ENCODE results near the gene EVX2.

DNA sequence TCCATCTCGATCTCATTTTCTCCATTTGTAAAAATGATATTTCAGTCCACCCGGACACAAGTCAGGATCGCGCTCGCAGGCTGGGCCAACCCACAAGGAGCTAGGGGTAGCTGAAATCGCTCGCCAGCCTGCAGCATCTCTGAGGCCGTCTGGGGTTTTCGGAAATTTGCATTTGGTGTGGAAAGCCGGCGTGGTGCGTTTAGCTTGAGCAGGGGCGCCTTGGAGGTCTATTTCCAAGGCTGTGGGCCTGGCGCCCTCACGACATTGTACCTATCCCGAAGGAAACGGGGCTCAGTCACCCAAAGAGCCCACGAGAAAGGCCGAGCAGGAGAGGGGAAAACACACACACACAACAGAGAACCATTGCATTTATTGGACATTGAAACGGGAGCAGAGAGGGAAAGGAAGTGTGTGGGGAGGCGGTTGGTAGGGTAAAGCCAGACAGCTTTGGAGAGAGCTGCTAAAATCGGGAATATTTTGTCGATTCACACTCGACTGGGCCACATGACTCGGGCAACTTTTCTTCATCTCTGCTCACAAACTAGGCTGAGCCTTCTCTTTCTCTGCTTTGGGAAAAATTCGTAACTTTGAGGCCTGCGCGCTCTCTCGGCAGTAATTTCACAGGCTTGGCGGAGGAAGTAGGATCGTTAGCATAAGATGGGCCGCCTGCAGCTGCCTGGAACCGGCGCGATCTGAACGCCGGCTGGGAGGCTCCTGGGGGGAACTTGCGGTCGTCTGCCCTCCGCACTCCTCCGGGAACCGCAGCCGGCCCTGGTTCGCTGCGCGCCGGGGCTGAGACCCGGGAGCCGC is 44.6 kb upstream of the EVX2 start:
- no peak for TF ChIP-seq ZFX (IDR thresholded peaks at IDR 0.05)
- TF ChIP-seq, protein P1, sequence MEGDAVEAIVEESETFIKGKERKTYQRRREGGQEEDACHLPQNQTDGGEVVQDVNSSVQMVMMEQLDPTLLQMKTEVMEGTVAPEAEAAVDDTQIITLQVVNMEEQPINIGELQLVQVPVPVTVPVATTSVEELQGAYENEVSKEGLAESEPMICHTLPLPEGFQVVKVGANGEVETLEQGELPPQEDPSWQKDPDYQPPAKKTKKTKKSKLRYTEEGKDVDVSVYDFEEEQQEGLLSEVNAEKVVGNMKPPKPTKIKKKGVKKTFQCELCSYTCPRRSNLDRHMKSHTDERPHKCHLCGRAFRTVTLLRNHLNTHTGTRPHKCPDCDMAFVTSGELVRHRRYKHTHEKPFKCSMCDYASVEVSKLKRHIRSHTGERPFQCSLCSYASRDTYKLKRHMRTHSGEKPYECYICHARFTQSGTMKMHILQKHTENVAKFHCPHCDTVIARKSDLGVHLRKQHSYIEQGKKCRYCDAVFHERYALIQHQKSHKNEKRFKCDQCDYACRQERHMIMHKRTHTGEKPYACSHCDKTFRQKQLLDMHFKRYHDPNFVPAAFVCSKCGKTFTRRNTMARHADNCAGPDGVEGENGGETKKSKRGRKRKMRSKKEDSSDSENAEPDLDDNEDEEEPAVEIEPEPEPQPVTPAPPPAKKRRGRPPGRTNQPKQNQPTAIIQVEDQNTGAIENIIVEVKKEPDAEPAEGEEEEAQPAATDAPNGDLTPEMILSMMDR (conservative IDR thresholded peaks at IDR 0.05): no peak
